NT2/D1 (cell line): ENCODE measurements around the gene CHST5.
A peak's percentile ranks its signal among the peaks of the same experiment; 100 is the strongest.
"Not testable (repeated sequence)": the region's sequence is repeated elsewhere in the genome, so short reads cannot be mapped to it uniquely, and the experiment has no call there.

Source experiments
- DNase-seq: peaks from one replicate; pipeline ENCODE4 v3.0.0-alpha.2; 2011; ENCODE audit warnings: low read depth, low spot score
- H3K27me3 ChIP-seq: 2 replicates; pipeline ENCODE4 v1.6.0; 2011; ENCODE audit warnings: mild to moderate bottlenecking; ENCODE audit not compliant: insufficient read length, insufficient read depth
- H3K36me3 ChIP-seq: 2 replicates; pipeline ENCODE4 v1.6.1; 2011; ENCODE audit warnings: mild to moderate bottlenecking, low read length, mixed read lengths; ENCODE audit not compliant: insufficient read depth, insufficient read length
- H3K4me1 ChIP-seq: 2 replicates; pipeline ENCODE4 v1.5.1; 2011; ENCODE audit not compliant: insufficient read depth, insufficient read length
- H3K4me3 ChIP-seq: 2 replicates; pipeline ENCODE4 v1.5.1; 2011; ENCODE audit warnings: low read depth; ENCODE audit not compliant: insufficient read length
- H3K9ac ChIP-seq: 2 replicates; pipeline ENCODE4 v1.6.0; 2011; ENCODE audit warnings: low read depth; ENCODE audit not compliant: insufficient read length
- H3K9me3 ChIP-seq: 2 replicates; pipeline ENCODE4 v1.5.1; 2011; ENCODE audit warnings: mild to moderate bottlenecking, low read length; ENCODE audit not compliant: insufficient read depth
- SUZ12 ChIP-seq: IDR thresholded peaks from 2 replicates; pipeline ENCODE4 v1.6.1; 2011; ENCODE audit not compliant: insufficient read length, insufficient read depth; ENCODE audit errors: extremely low read depth
- YY1 ChIP-seq: IDR thresholded peaks from 2 replicates; pipeline ENCODE4 v1.6.1; 2011; ENCODE audit not compliant: insufficient read length, insufficient read depth
- ZNF274 ChIP-seq: IDR thresholded peaks from 2 replicates; pipeline ENCODE4 v1.6.1; 2011; ENCODE audit warnings: mild to moderate bottlenecking, low read depth, low read length

Gene CHST5

DNA sequence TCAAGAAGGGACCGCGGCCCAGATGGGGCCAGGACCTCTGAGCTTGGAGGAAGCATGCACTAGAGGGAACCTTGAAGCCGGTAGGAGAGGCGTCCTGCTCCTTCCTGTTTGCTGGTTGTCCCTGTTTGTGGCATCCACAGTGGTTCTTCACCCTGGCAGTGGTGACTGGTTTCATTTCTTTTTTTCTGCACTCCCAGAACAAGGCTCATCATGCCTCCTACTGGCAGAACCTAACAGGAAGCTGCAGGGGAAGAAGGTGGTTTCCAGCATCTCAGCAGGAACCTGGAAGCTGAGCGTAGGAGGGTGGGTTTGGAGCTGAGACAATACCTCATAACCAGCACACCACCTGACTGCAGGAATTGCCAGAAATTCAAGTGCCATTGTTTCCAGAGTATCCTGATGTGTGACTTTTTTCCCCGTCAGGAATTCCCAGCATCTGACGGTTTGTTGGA, 14.3 kb upstream of the CHST5 start:
- Histone ChIP-seq H3K4me3 (no peak overlapping the region), H3K36me3 (no peaks in the 10 kb centered on the region), H3K27me3 (no peaks in the 10 kb centered on the region), H3K9ac (no peak overlapping the region), H3K4me1 (peaks cover 2% of the 10 kb centered on the region), H3K9me3 (no peaks in the 10 kb centered on the region)
- TF ChIP-seq YY1 (no peak), SUZ12 (no peak), ZNF274 (no peak)
- peak; percentile 30 for DNase-seq

DNA sequence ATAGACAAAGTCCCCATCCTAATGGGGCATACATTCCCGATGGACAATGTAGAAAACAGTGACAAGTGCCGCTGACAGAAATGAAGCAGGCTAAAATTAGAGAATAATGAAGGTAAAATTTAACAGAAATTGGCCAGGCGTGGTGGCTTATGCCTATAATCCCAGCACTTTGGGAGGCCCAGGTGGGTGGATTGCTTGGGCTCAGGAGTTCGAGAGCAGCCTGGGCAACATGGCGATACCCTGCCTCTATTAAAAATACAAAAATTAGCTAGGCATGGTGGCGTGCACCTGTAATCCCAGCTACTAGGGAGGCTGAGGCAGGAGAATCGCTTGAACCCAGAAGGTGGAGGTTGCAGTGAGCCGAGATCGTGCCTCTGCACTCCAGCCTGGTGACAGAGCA, 12.5 kb upstream of the CHST5 start:
- H3K9me3 ChIP-seq, H3K4me3 ChIP-seq, H3K9ac ChIP-seq, H3K36me3 ChIP-seq, H3K27me3 ChIP-seq, H3K4me1 ChIP-seq, DNase-seq: not testable (repeated sequence)

DNA sequence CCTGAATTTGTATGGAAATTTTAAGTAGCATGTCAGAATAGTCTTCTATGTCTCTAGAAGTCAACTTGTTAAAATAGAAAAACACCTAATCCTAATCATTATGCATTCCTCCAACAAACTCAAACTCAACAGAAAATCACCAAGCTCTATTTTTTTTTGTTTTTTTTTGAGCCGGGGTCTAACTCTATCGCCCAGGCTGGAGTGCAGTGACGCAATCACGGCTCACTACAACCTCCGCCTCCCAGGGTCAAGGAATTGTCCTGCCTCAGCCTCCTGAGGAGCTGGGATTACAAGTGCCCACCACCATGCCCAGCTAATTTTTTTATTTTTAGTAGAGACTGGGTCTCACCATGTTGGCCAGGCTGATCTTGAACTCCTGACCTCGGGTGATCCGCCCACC, 10.4 kb upstream of the CHST5 start:
- Histone ChIP-seq H3K4me3 (no peak overlapping the region), H3K4me1 (peaks cover 2% of the 10 kb centered on the region), H3K9ac (no peak overlapping the region), H3K27me3 (no peaks in the 10 kb centered on the region), H3K9me3 (no peaks in the 10 kb centered on the region), H3K36me3 (peaks cover 2% of the 10 kb centered on the region)
- TF ChIP-seq YY1 (no peak), SUZ12 (no peak), ZNF274 (no peak)
- DNase-seq: no peak

DNA sequence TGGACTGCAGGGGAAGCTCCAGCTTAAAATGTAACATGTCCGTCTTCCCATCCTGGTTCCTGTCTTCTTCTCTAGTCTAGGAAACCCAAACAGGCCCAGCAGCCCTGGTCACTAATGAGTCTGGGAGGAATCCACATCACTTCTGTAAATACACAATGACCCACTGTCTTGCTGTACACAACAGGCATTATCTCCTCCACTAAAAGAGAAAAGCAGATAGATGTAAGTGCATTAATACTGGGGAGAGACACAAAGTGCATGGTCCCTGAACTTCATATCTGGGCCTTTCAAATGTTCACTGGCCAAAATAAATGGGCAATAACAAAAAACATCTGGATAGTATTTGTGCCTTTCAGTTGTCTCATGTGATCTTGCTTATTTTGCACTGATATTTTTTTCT, 10.0 kb upstream of the CHST5 start:
- H3K9me3 ChIP-seq, H3K4me1 ChIP-seq, DNase-seq, H3K4me3 ChIP-seq, H3K27me3 ChIP-seq, H3K36me3 ChIP-seq, H3K9ac ChIP-seq: not testable (repeated sequence)

DNA sequence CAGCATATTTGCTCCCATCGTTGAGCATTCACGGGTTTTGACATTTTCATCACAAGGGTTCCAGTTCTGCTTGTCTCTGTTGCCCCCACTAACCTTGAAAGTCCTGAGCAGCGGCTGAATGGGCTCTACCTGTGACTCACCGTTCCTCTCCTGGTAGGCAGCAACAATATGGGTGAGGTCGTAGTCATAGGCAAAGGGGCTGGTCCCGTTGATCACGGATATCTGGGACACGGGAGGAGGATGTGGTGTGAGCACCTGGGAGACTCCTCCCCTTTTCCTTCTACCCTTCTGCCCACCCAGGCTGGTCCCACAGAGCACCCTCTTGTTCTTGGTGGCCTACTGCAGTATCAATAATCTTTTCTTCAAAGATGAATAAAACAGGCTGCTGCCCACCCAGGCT, 6.6 kb upstream of the CHST5 start:
- not testable (repeated sequence) for H3K4me1 ChIP-seq, H3K36me3 ChIP-seq, H3K9me3 ChIP-seq, H3K27me3 ChIP-seq, H3K4me3 ChIP-seq, H3K9ac ChIP-seq, DNase-seq

DNA sequence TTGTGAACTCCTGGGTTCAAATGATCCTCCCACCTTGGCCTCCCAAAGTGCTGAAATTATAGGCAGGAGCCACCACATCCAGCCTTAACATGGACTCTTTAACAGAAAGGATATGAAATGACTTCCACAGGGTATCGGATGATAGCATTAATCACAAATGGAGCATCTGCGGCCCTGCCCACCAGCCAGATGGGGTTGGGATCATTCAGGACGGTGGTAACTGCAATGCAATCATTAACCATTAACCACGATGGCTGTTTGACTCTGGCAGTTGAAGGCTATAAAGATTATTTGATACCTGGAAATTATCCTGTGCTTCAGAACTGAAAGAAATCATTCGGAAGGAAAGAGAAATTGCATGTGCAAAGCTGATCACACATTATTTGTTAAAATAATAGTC, 5.3 kb upstream of the CHST5 start:
- TF ChIP-seq SUZ12 (no peak), ZNF274 (no peak), YY1 (no peak)
- no peaks in the 10 kb centered on the region for H3K9me3 ChIP-seq
- peaks cover 2% of the 10 kb centered on the region for H3K36me3 ChIP-seq
- H3K4me3 ChIP-seq: no peak overlapping the region
- H3K4me1 ChIP-seq: no peaks in the 10 kb centered on the region
- DNase-seq: no peak
- H3K9ac ChIP-seq: no peak overlapping the region
- H3K27me3 ChIP-seq: no peaks in the 10 kb centered on the region

DNA sequence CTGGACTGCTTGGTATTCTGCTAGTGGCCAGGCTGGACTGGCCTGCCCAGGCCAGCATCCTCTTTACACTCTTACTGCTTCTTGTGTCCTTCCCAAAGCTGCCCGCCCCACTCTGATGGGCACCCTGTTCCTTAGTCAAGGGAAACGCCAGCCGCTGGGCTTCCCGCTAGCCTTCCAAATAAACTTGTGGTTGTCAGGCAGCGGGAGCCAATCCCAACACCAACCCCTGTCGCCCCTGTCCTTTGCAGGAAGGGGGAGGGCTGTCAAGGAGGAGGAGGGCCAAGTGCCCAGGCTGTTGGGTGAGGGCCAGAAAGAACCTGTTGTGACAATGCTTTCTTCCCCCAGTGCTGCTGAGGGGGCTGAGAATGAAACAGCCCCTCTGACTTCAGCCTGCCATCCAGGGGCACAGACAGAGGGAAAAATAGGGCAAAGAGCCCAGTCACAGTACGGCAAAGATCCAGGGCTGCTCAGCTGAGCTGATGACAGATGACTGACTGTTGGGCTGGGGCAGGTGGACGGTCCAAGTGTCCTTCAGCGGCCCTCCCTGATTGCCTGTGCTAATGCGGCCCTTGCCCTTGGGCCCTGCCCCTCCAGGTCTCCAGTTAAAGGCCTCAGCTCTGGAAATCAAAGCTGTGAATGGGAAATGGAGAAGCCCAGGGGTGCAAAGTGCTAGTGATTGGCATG, 3.1 kb upstream of the CHST5 start:
- not testable (repeated sequence) for DNase-seq, H3K36me3 ChIP-seq, H3K9me3 ChIP-seq, H3K4me3 ChIP-seq, H3K9ac ChIP-seq, H3K4me1 ChIP-seq, H3K27me3 ChIP-seq

DNA sequence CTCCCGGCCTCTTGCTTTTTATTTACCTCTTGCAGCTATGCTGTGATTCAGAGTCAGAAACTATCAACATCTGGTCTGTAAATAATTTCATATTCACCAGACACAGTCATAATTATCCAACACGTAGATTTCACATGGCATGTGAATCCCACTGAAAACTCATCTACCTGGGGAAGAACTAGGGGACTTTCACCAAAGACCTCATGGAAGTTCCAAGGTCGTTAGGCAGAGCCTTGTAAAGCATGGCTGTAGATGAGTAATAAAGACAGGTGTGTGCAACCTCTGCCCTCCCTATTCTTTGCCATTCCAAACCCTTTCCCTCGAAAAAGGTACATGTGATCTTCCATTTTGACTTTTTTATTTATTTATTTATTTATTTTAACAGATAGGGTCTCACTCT, 1.9 kb upstream of the CHST5 start:
- DNase-seq: no peak
- no peaks in the 10 kb centered on the region for H3K36me3 ChIP-seq
- no peak overlapping the region for H3K9ac ChIP-seq
- H3K9me3 ChIP-seq: no peaks in the 10 kb centered on the region
- TF ChIP-seq YY1 (no peak), SUZ12 (no peak), ZNF274 (no peak)
- H3K4me1 ChIP-seq: peaks cover 4% of the 10 kb centered on the region
- no peaks in the 10 kb centered on the region for H3K27me3 ChIP-seq
- H3K4me3 ChIP-seq: no peak overlapping the region
